ENCODE measurements around the gene PCDHGA11.
"Not testable (repeated sequence)": the region's sequence is repeated elsewhere in the genome, so short reads cannot be mapped to it uniquely, and the experiment has no call there.

PCDHGA11 gene

DNA sequence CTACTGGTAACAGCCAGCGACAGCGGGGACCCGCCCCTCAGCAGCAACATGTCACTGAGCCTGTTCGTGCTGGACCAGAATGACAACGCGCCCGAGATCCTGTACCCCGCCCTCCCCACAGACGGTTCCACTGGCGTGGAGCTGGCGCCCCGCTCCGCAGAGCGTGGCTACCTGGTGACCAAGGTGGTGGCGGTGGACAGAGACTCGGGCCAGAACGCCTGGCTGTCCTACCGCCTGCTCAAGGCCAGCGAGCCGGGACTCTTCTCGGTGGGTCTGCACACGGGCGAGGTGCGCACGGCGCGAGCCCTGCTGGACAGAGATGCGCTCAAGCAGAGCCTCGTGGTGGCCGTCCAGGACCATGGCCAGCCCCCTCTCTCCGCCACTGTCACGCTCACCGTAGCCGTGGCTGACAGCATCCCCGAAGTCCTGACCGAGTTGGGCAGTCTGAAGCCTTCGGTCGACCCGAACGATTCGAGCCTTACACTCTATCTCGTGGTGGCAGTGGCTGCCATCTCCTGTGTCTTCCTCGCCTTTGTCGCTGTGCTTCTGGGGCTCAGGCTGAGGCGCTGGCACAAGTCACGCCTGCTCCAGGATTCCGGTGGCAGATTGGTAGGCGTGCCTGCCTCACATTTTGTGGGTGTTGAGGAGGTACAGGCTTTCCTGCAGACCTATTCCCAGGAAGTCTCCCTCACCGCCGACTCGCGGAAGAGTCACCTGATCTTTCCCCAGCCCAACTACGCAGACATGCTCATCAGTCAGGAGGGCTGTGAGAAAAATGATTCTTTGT lies 26.3 kb upstream of the PCDHGA11 start:
- DNase-seq: peak in 1 of 42 donors; percentile 13
- intact Hi-C loops (cut with DNase I): not testable (repeated sequence)

DNA sequence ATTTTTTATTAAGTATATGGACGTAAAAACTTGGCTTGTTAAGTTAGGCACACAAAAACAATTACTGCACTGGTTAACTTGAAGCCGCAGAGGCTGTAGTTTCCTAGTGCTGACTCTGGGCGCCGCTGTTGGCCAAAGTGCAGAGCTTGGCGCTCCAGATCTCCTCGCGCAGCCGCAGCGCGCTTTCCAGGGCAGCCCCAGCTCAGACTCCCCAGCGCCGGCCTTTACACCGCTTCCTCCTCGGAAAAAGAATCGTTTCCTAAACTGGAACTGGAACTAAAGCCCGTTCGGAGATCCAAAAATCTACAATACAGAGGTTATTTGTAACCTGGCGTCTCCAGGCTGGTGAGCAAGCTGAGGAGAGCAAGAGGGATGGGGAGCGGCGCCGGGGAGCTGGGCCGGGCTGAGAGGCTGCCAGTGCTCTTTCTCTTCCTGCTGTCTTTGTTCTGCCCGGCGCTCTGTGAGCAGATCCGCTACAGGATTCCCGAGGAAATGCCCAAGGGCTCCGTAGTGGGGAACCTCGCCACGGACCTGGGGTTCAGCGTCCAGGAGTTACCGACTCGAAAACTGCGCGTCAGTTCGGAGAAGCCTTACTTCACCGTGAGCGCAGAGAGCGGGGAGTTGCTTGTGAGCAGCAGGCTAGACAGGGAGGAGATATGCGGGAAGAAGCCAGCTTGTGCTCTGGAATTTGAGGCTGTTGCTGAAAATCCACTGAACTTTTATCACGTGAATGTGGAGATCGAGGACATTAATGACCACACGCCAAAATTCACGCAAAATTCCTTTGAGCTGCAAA lies 22.9 kb upstream of the PCDHGA11 start, which contains the start of gene PCDHGB5:
Gene PCDHGB5 (plus strand): TSS at position 192 of the 796 bp plus-strand sequence. CDS start 181 bp downstream, at position 373.
- DNase-seq: peak in 10 of 42 donors; percentile 19 to 59 (median 49)
- intact Hi-C loops (cut with DNase I): not testable (repeated sequence)

DNA sequence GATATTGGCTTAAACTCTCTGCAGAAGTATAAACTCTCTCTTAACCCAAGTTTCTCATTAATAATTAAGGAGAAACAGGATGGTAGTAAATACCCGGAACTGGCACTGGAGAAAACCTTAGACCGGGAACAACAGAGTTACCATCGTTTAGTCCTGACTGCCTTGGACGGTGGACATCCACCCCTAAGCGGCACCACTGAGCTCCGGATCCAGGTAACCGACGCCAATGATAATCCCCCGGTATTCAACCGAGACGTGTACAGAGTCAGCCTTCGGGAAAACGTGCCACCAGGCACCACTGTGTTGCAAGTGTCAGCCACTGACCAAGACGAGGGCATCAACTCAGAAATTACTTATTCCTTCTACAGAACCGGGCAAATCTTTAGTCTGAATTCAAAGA lies 22.2 kb upstream of the PCDHGA11 start:
- intact Hi-C loops (cut with DNase I): no loop called here
- peak in 1 of 42 donors; percentile 16 for DNase-seq

DNA sequence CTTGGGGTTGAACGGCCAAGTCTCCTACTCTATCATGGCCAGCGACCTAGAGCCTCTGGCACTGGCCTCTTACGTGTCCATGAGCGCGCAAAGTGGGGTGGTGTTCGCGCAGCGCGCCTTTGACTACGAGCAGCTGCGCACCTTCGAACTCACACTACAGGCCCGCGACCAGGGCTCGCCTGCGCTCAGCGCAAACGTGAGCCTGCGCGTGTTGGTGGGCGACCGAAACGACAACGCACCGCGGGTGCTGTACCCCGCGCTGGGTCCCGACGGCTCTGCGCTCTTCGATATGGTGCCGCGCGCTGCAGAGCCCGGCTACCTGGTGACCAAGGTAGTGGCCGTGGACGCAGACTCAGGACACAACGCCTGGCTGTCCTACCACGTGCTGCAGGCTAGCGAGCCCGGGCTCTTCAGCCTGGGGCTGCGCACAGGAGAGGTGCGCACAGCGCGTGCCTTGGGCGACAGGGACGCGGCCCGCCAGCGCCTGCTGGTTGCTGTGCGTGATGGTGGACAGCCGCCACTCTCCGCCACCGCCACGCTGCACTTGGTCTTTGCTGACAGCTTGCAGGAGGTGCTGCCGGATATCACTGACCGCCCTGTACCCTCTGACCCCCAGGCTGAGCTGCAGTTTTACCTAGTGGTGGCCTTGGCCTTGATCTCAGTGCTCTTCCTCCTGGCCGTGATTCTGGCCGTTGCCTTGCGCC lies 21.1 kb upstream of the PCDHGA11 start:
- intact Hi-C loops (cut with DNase I): no loop called here
- DNase-seq: peak in 1 of 42 donors; percentile 24

DNA sequence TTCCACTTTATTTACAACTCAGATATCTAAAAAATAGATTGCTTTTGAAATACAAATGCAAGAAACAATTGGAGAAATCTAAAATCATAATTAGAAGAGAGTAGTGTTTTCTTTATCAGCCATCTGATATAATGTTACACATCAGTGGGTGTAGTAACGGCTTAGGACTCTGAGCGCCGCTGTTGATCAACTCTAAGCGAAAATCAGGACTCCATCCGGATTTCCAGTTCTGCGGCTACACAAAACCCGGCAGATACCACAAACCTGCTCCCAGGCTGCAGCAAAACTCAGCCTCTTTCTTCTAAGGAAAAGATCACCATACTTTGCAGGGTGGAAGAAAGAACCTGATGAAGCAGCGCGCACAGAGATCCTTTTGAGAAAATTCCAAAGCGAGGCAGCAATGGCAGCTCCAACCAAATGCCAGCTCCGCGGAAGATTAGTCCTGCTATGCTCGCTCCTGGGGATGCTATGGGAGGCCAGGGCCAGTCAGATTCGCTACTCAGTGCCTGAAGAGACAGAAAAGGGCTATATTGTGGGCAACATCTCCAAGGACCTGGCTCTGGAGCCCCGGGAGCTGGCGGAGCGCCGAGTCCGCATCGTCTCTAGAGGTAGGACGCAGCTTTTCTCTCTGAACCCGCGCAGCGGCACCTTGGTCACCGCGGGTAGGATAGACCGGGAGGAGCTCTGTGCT lies 18.2 kb upstream of the PCDHGA11 start, which contains the start of gene PCDHGA9:
Gene PCDHGA9 (plus strand): TSS at position 226 of the 691 bp plus-strand sequence. CDS start 175 bp downstream, at position 401.
- intact Hi-C loops (cut with DNase I): no loop called here
- peak in 14 of 42 donors; percentile 13 to 70 (median 34) for DNase-seq

DNA sequence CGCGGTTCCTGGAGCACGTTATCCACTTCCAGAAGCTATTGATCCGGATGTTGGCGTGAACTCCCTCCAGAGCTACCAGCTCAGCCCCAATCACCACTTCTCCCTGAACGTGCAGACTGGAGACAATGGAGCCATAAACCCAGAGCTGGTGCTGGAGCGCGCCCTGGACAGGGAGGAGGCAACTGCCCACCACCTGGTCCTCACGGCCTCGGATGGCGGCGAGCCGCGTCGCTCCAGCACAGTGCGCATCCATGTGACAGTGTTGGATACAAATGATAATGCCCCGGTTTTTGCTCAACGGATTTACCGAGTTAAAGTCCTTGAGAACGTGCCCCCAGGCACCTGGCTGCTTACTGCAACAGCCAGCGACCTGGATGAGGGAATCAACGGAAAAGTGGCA lies 17.5 kb upstream of the PCDHGA11 start:
- DNase-seq: peak in 1 of 42 donors; percentile 18
- intact Hi-C loops (cut with DNase I): no loop called here

DNA sequence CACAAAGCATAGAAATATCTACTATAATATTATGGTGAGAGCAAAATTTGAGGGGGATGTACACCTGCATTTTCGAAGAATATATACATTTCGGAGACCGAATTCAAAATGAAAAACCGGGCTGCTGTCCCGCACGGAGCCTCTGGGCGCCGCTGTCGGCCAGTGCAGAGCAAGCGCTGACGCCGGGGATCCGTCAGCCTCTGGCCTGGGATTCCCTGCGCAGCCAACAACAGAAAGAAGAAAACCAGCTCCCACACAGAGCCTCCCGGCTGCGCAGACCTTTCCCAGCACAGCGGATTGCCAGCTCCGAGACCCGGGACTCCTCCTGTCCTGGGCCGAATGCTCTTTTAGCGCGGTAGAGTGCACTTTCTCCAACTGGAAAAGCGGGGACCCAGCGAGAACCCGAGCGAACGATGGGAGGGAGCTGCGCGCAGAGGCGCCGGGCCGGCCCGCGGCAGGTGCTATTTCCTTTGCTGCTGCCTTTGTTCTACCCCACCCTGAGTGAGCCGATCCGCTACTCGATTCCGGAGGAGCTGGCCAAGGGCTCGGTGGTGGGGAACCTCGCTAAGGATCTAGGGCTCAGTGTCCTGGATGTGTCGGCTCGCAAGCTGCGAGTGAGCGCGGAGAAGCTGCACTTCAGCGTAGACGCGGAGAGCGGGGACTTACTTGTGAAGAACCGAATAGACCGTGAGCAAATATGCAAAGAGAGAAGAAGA lies 12.9 kb upstream of the PCDHGA11 start, which contains the start of gene PCDHGB6:
Gene PCDHGB6 (plus strand): TSS at position 232 of the 716 bp plus-strand sequence. CDS start 182 bp downstream, at position 414.
- DNase-seq: peak in 3 of 42 donors; percentile 36 to 55 (median 45)
- intact Hi-C loops (cut with DNase I): not testable (repeated sequence)

DNA sequence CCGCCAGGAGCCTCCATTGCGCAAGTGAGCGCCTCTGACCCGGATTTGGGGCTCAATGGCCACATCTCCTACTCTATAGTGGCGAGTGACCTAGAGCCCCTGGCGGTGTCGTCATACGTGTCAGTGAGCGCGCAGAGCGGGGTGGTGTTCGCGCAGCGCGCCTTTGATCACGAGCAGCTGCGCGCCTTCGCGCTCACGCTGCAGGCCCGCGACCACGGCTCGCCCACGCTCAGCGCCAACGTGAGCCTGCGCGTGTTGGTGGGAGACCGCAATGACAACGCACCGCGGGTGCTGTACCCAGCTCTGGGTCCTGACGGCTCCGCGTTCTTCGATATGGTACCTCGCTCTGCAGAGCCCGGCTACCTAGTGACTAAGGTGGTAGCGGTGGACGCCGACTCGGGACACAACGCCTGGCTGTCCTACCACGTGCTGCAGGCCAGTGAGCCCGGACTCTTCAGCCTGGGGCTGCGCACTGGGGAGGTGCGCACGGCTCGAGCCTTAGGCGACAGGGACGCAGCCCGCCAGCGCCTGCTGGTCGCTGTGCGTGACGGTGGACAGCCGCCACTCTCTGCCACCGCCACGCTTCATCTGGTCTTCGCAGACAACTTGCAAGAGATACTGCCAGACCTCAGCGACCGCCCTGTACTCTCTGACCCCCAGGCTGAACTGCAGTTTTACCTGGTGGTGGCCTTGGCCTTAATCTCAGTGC lies 11.1 kb upstream of the PCDHGA11 start:
- DNase-seq: peak in 1 of 42 donors; percentile 31
- intact Hi-C loops (cut with DNase I): loop anchor here (10.0 kb wide), 1 partner anchor 145 kb away; no protein-coding TSS in a partner anchor

DNA sequence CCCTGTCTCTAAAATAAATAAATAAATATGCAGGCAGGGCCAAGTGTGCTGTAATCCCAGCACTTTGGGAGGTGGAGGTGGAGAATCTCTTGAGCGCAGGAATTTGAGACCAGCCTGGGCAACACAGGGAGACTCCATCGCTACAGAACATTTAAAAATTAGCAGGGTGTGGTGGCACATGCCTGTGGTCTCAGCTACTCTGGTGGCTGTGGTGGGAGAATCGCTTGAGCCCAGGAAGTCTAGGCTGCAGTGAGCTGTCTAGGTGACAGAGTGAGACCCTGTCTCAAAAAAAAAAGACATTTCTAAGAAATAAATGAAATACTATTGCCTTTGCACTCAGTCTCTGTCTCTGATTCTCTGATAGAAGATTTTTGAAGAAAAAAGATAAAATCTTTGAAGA lies 9.3 kb upstream of the PCDHGA11 start:
- intact Hi-C loops (cut with DNase I): loop anchor here (10.0 kb wide), 1 partner anchor 143 kb away; no protein-coding TSS in a partner anchor

DNA sequence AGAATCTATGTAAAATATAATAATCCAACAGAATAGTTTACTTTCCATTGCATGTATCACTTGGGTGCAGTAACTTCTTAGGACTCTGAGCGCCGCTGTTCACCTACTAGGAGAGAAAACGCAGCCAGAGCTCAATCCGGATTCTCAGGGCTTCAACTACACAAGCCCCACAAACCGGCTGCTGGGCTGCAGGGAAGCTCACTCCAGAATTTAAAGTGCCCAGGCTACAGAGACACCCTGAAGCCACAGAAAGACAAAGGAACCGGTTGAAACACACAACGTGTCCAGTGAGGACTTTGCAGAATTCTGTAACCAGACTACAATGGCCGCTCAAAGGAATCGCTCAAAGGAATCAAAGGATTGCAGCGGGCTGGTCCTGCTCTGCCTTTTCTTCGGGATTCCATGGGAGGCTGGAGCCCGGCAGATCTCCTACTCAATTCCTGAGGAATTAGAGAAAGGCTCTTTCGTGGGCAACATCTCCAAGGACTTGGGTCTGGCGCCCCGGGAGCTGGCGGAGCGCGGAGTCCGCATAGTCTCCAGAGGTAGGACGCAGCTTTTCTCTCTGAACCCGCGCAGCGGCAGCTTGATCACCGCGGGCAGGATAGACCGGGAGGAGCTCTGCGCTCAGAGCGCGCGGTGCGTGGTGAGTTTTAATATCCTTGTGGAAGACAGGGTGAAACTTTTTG lies 7.9 kb upstream of the PCDHGA11 start, which contains the start of gene PCDHGA10:
Gene PCDHGA10 (plus strand): TSS at position 134 of the 686 bp plus-strand sequence. CDS start 189 bp downstream, at position 323.
- intact Hi-C loops (cut with DNase I): loop anchor here (10.0 kb wide), 1 partner anchor 142 kb away; no protein-coding TSS in a partner anchor
- DNase-seq: peak in 10 of 42 donors; percentile 15 to 68 (median 36)

More for the DNA sequence above, 9.3 kb upstream of the PCDHGA11 start:
- DNase-seq: no peak

DNA sequence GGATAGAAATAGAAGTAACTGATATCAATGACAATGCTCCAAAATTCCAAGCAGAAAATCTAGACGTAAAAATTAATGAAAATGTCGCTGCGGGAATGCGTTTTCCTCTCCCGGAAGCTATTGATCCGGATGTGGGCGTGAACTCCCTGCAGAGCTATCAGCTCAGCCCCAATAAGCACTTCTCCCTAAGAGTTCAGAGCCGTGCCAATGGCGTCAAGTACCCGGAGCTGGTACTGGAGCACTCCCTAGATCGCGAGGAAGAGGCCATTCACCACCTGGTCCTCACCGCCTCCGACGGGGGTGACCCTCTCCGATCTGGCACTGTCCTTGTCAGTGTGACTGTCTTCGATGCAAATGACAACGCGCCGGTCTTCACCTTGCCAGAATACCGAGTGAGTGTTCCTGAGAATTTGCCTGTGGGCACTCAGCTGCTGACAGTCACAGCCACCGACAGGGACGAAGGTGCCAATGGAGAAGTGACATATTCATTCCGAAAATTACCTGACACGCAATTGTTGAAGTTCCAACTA lies 7.2 kb upstream of the PCDHGA11 start:
- peak in 1 of 42 donors; percentile 19 for DNase-seq
- intact Hi-C loops (cut with DNase I): loop anchor here (10.0 kb wide), 1 partner anchor 141 kb away; no protein-coding TSS in a partner anchor

DNA sequence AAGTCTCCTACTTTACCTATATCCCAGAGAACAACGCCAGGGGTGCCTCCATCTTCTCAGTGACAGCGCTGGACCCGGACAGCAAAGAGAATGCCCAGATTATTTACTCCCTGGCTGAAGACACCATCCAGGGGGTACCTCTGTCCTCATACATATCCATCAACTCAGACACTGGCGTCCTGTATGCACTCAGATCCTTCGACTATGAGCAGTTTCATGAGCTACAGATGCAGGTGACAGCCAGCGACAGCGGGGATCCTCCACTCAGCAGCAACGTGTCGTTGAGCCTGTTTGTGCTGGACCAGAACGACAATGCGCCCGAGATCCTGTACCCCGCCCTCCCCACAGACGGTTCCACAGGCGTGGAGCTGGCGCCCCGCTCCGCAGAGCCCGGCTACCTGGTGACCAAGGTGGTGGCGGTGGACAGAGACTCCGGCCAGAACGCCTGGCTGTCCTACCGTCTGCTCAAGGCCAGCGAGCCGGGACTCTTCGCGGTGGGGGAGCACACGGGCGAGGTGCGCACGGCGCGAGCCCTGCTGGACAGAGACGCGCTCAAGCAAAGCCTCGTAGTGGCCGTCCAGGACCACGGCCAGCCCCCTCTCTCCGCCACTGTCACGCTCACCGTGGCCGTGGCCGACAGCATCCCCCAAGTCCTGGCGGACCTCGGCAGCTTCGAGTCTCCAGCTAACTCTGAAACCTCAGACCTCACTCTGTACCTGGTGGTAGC lies 6.1 kb upstream of the PCDHGA11 start:
- DNase-seq: not testable (repeated sequence)
- intact Hi-C loops (cut with DNase I): loop anchor here (10.0 kb wide), 1 partner anchor 140 kb away; no protein-coding TSS in a partner anchor

DNA sequence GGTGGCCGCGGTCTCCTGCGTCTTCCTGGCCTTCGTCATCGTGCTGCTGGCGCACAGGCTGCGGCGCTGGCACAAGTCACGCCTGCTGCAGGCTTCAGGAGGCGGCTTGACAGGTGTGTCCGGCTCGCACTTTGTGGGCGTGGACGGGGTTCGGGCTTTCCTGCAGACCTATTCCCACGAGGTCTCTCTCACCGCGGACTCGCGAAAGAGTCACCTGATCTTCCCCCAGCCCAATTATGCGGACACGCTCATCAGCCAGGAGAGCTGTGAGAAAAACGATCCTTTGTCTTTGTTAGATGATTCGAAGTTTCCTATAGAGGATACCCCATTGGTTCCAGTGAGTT lies 5.6 kb upstream of the PCDHGA11 start:
- DNase-seq: peak in 1 of 42 donors; percentile 27
- intact Hi-C loops (cut with DNase I): loop anchor here (10.0 kb wide), 1 partner anchor 140 kb away; no protein-coding TSS in a partner anchor

DNA sequence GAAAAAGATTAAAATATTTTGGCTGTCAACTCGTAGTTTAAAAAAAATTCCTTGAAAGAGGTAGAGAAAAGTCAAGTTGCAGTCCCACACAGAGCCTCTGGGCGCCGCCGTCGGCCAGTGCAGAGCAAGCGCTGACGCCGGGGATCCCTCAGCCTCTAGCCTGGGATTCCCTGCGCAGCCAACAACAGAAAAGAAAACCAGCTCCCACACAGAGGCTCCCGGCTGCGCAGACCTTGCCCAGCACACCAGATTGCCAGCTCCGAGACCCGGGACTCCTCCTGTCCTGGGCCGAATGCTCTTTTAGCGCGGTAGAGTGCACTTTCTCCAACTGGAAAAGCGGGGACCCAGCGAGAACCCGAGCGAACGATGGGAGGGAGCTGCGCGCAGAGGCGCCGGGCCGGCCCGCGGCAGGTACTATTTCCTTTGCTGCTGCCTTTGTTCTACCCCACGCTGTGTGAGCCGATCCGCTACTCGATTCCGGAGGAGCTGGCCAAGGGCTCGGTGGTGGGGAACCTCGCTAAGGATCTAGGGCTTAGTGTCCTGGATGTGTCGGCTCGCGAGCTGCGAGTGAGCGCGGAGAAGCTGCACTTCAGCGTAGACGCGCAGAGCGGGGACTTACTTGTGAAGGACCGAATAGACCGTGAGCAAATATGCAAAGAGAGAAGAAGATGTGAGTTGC lies 3.2 kb upstream of the PCDHGA11 start, which contains the start of gene PCDHGB7:
Gene PCDHGB7 (plus strand): TSS at position 184 of the 679 bp plus-strand sequence. CDS start 183 bp downstream, at position 367.
- peak in 40 of 42 donors; percentile 22 to 75 (median 50) for DNase-seq

More for the DNA sequence above, 3.2 kb upstream of the PCDHGA11 start, which contains the start of gene PCDHGB7:
- intact Hi-C loops (cut with DNase I): loop anchor here (10.0 kb wide), 1 partner anchor 137 kb away; no protein-coding TSS in a partner anchor
